OCI-LY7 (cell line): ENCODE measurements around the gene NTM. TPM values are rescaled to one million over a fixed set of nuclear protein-coding genes. Genes with fewer than 3 reads are reported as not detected.
"Not testable (repeated sequence)": the region's sequence is repeated elsewhere in the genome, so short reads cannot be mapped to it uniquely, and the experiment has no call there.

ENCODE experiments used
- BruUV-seq: library from RNA; stranded (reverse); fragments of 400-500 nt; replicated peaks from 2 replicates; lab custom pipeline; 2021; lab: Mats Ljungman, UMichigan
- CTCF ChIA-PET: fragments of 300-600 bp; sonication (Branson Sonifier 250); formaldehyde crosslinking; loops from one replicate; lab custom pipeline; 2022; ENCODE audit warnings: antibody characterized with exemption; ENCODE audit not compliant: unreplicated experiment; lab: Charles Lee
- POLR2A ChIA-PET: fragments of 300-600 bp; sonication (Branson Sonifier 250); formaldehyde crosslinking; loops from one replicate; lab custom pipeline; 2022; ENCODE audit warnings: antibody characterized with exemption; lab: Charles Lee
- DNase-seq: peaks from one replicate; pipeline ENCODE4 v3.0.0-alpha.2; 2015; ENCODE audit warnings: low spot score
- H2AFZ ChIP-seq: fragments of 200-600 bp; sonication (generic), shearing (Covaris generic); 2 replicates; pipeline ENCODE4 v1.6.1; 2014; ENCODE audit warnings: mild to moderate bottlenecking, antibody characterized with exemption, low read length, moderate library complexity
- H3K27ac ChIP-seq: fragments of 200-600 bp; sonication (generic); 2 replicates; pipeline ENCODE4 v1.5.1; 2014; ENCODE audit warnings: mixed run types, low read depth, mild to moderate bottlenecking, moderate library complexity, low read length, inconsistent platforms; ENCODE audit not compliant: poor library complexity, severe bottlenecking
- H3K36me3 ChIP-seq: fragments of 200-600 bp; sonication (generic); 2 replicates; pipeline ENCODE4 v1.6.1; 2014; ENCODE audit warnings: mild to moderate bottlenecking, antibody characterized with exemption, low read length, moderate library complexity, mixed read lengths; ENCODE audit not compliant: insufficient read depth
- H3K4me1 ChIP-seq: fragments of 200-600 bp; sonication (generic); 2 replicates; pipeline ENCODE4 v1.5.1; 2014; ENCODE audit warnings: mild to moderate bottlenecking, low read length; ENCODE audit not compliant: insufficient read depth, poor library complexity, severe bottlenecking
- H3K4me2 ChIP-seq: fragments of 200-600 bp; sonication (generic); 2 replicates; pipeline ENCODE4 v1.6.1; 2014; ENCODE audit warnings: mild to moderate bottlenecking, low read length
- H3K4me3 ChIP-seq: fragments of 200-600 bp; sonication (generic); 2 replicates; pipeline ENCODE4 v1.5.1; 2014; ENCODE audit warnings: mild to moderate bottlenecking, low read depth, low read length; ENCODE audit not compliant: poor library complexity, severe bottlenecking
- H3K79me2 ChIP-seq: fragments of 200-600 bp; sonication (generic); 2 replicates; pipeline ENCODE4 v1.6.1; 2016; ENCODE audit warnings: low read depth, mild to moderate bottlenecking, low read length, moderate library complexity, mixed read lengths; ENCODE audit not compliant: insufficient read depth
- H3K9me2 ChIP-seq: fragments of 200-600 bp; sonication (generic); 2 replicates; pipeline ENCODE4 v1.6.1; 2016; ENCODE audit warnings: mild to moderate bottlenecking, low read length, mixed read lengths; ENCODE audit not compliant: insufficient read depth
- H3K9me3 ChIP-seq: fragments of 200-600 bp; sonication (generic); 2 replicates; pipeline ENCODE4 v1.6.1; 2014; ENCODE audit warnings: mild to moderate bottlenecking, mixed run types, low read length, mixed read lengths
- H4K20me1 ChIP-seq: fragments of 200-600 bp; sonication (generic); 2 replicates; pipeline ENCODE4 v1.6.1; 2014; ENCODE audit warnings: mild to moderate bottlenecking, antibody characterized with exemption, low read length, moderate library complexity, mixed read lengths; ENCODE audit not compliant: insufficient read depth
- CTCF ChIP-seq: fragments of 200-600 bp; sonication (generic); conservative IDR thresholded peaks from 2 replicates; pipeline ENCODE4 v1.5.1; 2014; ENCODE audit warnings: mild to moderate bottlenecking, antibody characterized with exemption, low read length, moderate library complexity, mixed read lengths
- EZH2phosphoT487 ChIP-seq: fragments of 200-600 bp; sonication (generic); IDR thresholded peaks from 2 replicates; pipeline ENCODE4 v1.6.1; 2018; ENCODE audit warnings: low read depth, borderline replicate concordance, mild to moderate bottlenecking, mixed run types, antibody characterized with exemption, low read length, moderate library complexity, mixed read lengths
- intact Hi-C: fragments of 100-400 bp; cut with micrococcal nuclease; formaldehyde crosslinking; loops from one replicate; pipeline ENCODE4 v1.10.0; 2022; ENCODE audit not compliant: unreplicated experiment
- total RNA-seq, 2 experiments: library from RNA; depleted of rRNA in 1 of 2; stranded (reverse); fragments of >200 nt in 1 of 2; shearing (Covaris generic) in 1 of 2; gene quantifications; 2 replicates each; pipeline ENCODE4 v1.2.3, GENCODE V29; 2014 to 2022

NTM gene
- total RNA-seq, 2 experiments from 2014 or later: not detected

- no peak for DNase-seq
- H3K4me1 ChIP-seq: no peaks in the 10 kb centered on the region
- POLR2A ChIA-PET: no interaction called here
- no peak for TF ChIP-seq CTCF
- TF ChIP-seq EZH2phosphoT487: no peak
- no peak overlapping the region for H3K27ac ChIP-seq
- no peaks in the 10 kb centered on the region for H3K36me3 ChIP-seq
- H3K4me3 ChIP-seq: no peak overlapping the region
- no peaks in the 10 kb centered on the region for H3K79me2 ChIP-seq
- CTCF ChIA-PET: no interaction called here
- H4K20me1 ChIP-seq: no peaks in the 10 kb centered on the region
- H3K9me2 ChIP-seq: no peaks in the 10 kb centered on the region
- no TSS peak for BruUV-seq
- H3K9me3 ChIP-seq: no peaks in the 10 kb centered on the region
- intact Hi-C loops: no loop called here
- no peak overlapping the region for H3K4me2 ChIP-seq
- H2AFZ ChIP-seq: no peak overlapping the region
Observed at GRCh38 chr11:131909426-131910177, 539.2 kb downstream of the NTM start.

GRCh38 chr11:131910178-131910522, 539.7 kb downstream of the NTM start:
- no peaks in the 10 kb centered on the region for H3K79me2 ChIP-seq
- no peaks in the 10 kb centered on the region for H3K36me3 ChIP-seq
- ChIA-PET POLR2A (no interaction called here), CTCF (no interaction called here)
- no peak overlapping the region for H3K27ac ChIP-seq
- H3K4me2 ChIP-seq: no peak overlapping the region
- BruUV-seq: no TSS peak
- no peaks in the 10 kb centered on the region for H3K9me3 ChIP-seq
- TF ChIP-seq EZH2phosphoT487: no peak
- DNase-seq: no peak
- intact Hi-C loops: no loop called here
- H3K9me2 ChIP-seq: no peaks in the 10 kb centered on the region
- H2AFZ ChIP-seq: no peak overlapping the region
- H3K4me1 ChIP-seq: no peaks in the 10 kb centered on the region
- no peaks in the 10 kb centered on the region for H4K20me1 ChIP-seq
- no peak overlapping the region for H3K4me3 ChIP-seq

GRCh38 chr11:131910523-131911387, 540.3 kb downstream of the NTM start:
- no peaks in the 10 kb centered on the region for H3K79me2 ChIP-seq

GRCh38 chr11:131911388-131912032, 541.1 kb downstream of the NTM start:
- intact Hi-C loops, H2AFZ ChIP-seq, H3K79me2 ChIP-seq, H3K4me3 ChIP-seq, BruUV-seq, POLR2A ChIA-PET, H3K36me3 ChIP-seq, H3K4me2 ChIP-seq, H3K9me2 ChIP-seq, H3K9me3 ChIP-seq, H3K4me1 ChIP-seq, H3K27ac ChIP-seq, CTCF ChIA-PET, H4K20me1 ChIP-seq, DNase-seq: not testable (repeated sequence)

More at GRCh38 chr11:131910523-131911387, 540.3 kb downstream of the NTM start:
- no peak overlapping the region for H3K27ac ChIP-seq
- no peaks in the 10 kb centered on the region for H4K20me1 ChIP-seq
- no peak overlapping the region for H2AFZ ChIP-seq
- no peak for TF ChIP-seq EZH2phosphoT487
- no peak for TF ChIP-seq CTCF
- no peak overlapping the region for H3K4me3 ChIP-seq
- no peaks in the 10 kb centered on the region for H3K36me3 ChIP-seq
- intact Hi-C loops: no loop called here
- H3K9me3 ChIP-seq: no peaks in the 10 kb centered on the region
- ChIA-PET POLR2A (no interaction called here), CTCF (no interaction called here)
- no TSS peak for BruUV-seq
- no peak overlapping the region for H3K4me2 ChIP-seq
- H3K9me2 ChIP-seq: no peaks in the 10 kb centered on the region
- no peak for DNase-seq
- H3K4me1 ChIP-seq: no peaks in the 10 kb centered on the region
